Measurements from ENCODE around the gene GRB10.
A peak's percentile ranks its signal among the peaks of the same experiment; 100 is the strongest.
"Not testable (repeated sequence)": the region's sequence is repeated elsewhere in the genome, so short reads cannot be mapped to it uniquely, and the experiment has no call there.

Gene GRB10

GRCh38 chr7:50738932-50739331 lies 43.8 kb downstream of the GRB10 start:
- no peak for DNase-seq
- H3K4me3 ChIP-seq (ENCODE audit: low read depth, low read length): no peak overlapping the region
- in situ Hi-C loops (cut with HindIII; ENCODE audit: low pct_ligation_motif_present, low sequenced_read_pairs): no loop called here
- no peak for TF ChIP-seq CTCF (IDR thresholded peaks at IDR 0.05; ENCODE audit: low read depth, low read length, missing control alignments)
- H3K27ac ChIP-seq: no peak overlapping the region
- H3K36me3 ChIP-seq (replicated peaks): no peaks in the 10 kb centered on the region
- no peaks in the 10 kb centered on the region for H3K27me3 ChIP-seq (replicated peaks)

GRCh38 chr7:50735836-50736235 lies 46.9 kb downstream of the GRB10 start:
- DNase-seq; in situ Hi-C loops (cut with HindIII; ENCODE audit: low pct_ligation_motif_present, low sequenced_read_pairs); H3K27ac ChIP-seq: not testable (repeated sequence)

GRCh38 chr7:50735333-50735732 lies 47.4 kb downstream of the GRB10 start:
- DNase-seq: no peak
- no peak for TF ChIP-seq CTCF (IDR thresholded peaks at IDR 0.05; ENCODE audit: low read depth, low read length, missing control alignments)
- Histone ChIP-seq H3K27ac (no peak overlapping the region), H3K36me3 (replicated peaks) (no peaks in the 10 kb centered on the region), H3K4me3 (ENCODE audit: low read depth, low read length) (no peak overlapping the region), H3K27me3 (replicated peaks) (no peaks in the 10 kb centered on the region)
- in situ Hi-C loops (cut with HindIII; ENCODE audit: low pct_ligation_motif_present, low sequenced_read_pairs): no loop called here

More at GRCh38 chr7:50735836-50736235, 46.9 kb downstream of the GRB10 start:
- not testable (repeated sequence) for H3K4me3 ChIP-seq (ENCODE audit: low read depth, low read length); H3K27me3 ChIP-seq (replicated peaks); H3K36me3 ChIP-seq (replicated peaks)

GRCh38 chr7:50734246-50734645 lies 48.5 kb downstream of the GRB10 start:
- H3K27ac ChIP-seq: no peak overlapping the region

GRCh38 chr7:50733552-50733951 lies 49.1 kb downstream of the GRB10 start:
- no peaks in the 10 kb centered on the region for H3K36me3 ChIP-seq (replicated peaks)
- no peak for TF ChIP-seq CTCF (IDR thresholded peaks at IDR 0.05; ENCODE audit: low read depth, low read length, missing control alignments)
- in situ Hi-C loops (cut with HindIII; ENCODE audit: low pct_ligation_motif_present, low sequenced_read_pairs): no loop called here
- no peak overlapping the region for H3K4me3 ChIP-seq (ENCODE audit: low read depth, low read length)
- no peaks in the 10 kb centered on the region for H3K27me3 ChIP-seq (replicated peaks)
- peak overlapping the region; percentile 57 for H3K27ac ChIP-seq
- DNase-seq: peak; percentile 73

More at GRCh38 chr7:50734246-50734645, 48.5 kb downstream of the GRB10 start:
- H3K27me3 ChIP-seq (replicated peaks): no peaks in the 10 kb centered on the region
- H3K36me3 ChIP-seq (replicated peaks): no peaks in the 10 kb centered on the region
- no peak overlapping the region for H3K4me3 ChIP-seq (ENCODE audit: low read depth, low read length)
- no peak for DNase-seq
- in situ Hi-C loops (cut with HindIII; ENCODE audit: low pct_ligation_motif_present, low sequenced_read_pairs): no loop called here
- TF ChIP-seq CTCF (IDR thresholded peaks at IDR 0.05; ENCODE audit: low read depth, low read length, missing control alignments): no peak

GRCh38 chr7:50731703-50732582 lies 50.8 kb downstream of the GRB10 start:
- Histone ChIP-seq H3K27ac (no peak overlapping the region), H3K36me3 (replicated peaks) (no peaks in the 10 kb centered on the region), H3K27me3 (replicated peaks) (no peaks in the 10 kb centered on the region), H3K4me3 (ENCODE audit: low read depth, low read length) (no peak overlapping the region)
- DNase-seq: no peak
- no peak for TF ChIP-seq CTCF (IDR thresholded peaks at IDR 0.05; ENCODE audit: low read depth, low read length, missing control alignments)
- in situ Hi-C loops (cut with HindIII; ENCODE audit: low pct_ligation_motif_present, low sequenced_read_pairs): no loop called here
